A549 (cell line): ENCODE measurements around the gene FAM118A. TPM values are rescaled to one million over a fixed set of nuclear protein-coding genes. Genes with fewer than 3 reads are reported as not detected.
"Not testable (repeated sequence)": the region's sequence is repeated elsewhere in the genome, so short reads cannot be mapped to it uniquely, and the experiment has no call there.

ENCODE experiments used
- ATAC-seq, 2 experiments: fragments of 200-7000 bp in 1 of 2; fragments of >200 bp in 1 of 2; cut with Nextera tagmentation in 1 of 2; cut with Tn5 transposase in 1 of 2; 3 replicates each; pipeline versions ENCODE4 v1.8.0 to v1.9.1; 2018 to 2020; ENCODE audit warnings: mild to moderate bottlenecking in 1 of 2, moderate library complexity in 1 of 2
- CTCF ChIA-PET: fragments of 300-600 bp; sonication (Branson Sonifier 250); formaldehyde crosslinking; extraction: SDS; loops from one replicate; lab custom pipeline; 2021; ENCODE audit warnings: antibody characterized with exemption, inconsistent platforms; lab: Yijun Ruan, JAX
- POLR2A ChIA-PET: fragments of 350-600 bp; formaldehyde crosslinking; extraction: SDS; loops from one replicate; lab custom pipeline; 2021; ENCODE audit warnings: antibody characterized with exemption, inconsistent platforms; lab: Yijun Ruan, JAX
- DNase-seq, 2 experiments: peaks; one replicate each; pipeline versions ENCODE4 v3.0.0 to v3.0.0-alpha.2; 2011 to 2016; ENCODE audit warnings: low read depth in 1 of 2, low spot score in 1 of 2
- FAIRE-seq: peaks from 2 replicates; lab custom pipeline; 2011; peaks lifted over from hg19 to GRCh38; lab: Jason Lieb, UNC
- H3K27ac ChIP-seq, 2 experiments: fragments of >200 bp; sonication (Bioruptor Twin); formaldehyde crosslinking; 3 replicates each; pipeline ENCODE4 v1.5.1; 2016 to 2017
- H3K4me1 ChIP-seq: fragments of >200 bp; sonication (Bioruptor Twin); formaldehyde crosslinking; 3 replicates; pipeline ENCODE4 v1.6.1; 2016
- H3K4me2 ChIP-seq: fragments of >200 bp; sonication (Bioruptor Twin); formaldehyde crosslinking; 3 replicates; pipeline ENCODE4 v1.6.1; 2016
- H3K4me3 ChIP-seq: fragments of >200 bp; sonication (Bioruptor Twin); formaldehyde crosslinking; 3 replicates; pipeline ENCODE4 v1.5.1; 2016
- H3K9me3 ChIP-seq: fragments of >200 bp; sonication (Bioruptor Twin); formaldehyde crosslinking; 3 replicates; pipeline ENCODE4 v1.6.1; 2016
- ATOH8 ChIP-seq: fragments of 250-450 bp; sonication (Bioruptor Pico); IDR thresholded peaks from 2 replicates; pipeline ENCODE4 v1.5.0; 2020; ENCODE audit warnings: low read depth, mild to moderate bottlenecking, moderate library complexity
- CBX2 ChIP-seq: fragments of 200-600 bp; sonication (generic); IDR thresholded peaks from 2 replicates; pipeline ENCODE4 v1.6.1; 2016; ENCODE audit warnings: low read depth, mild to moderate bottlenecking, borderline replicate concordance
- CBX8 ChIP-seq: fragments of 200-600 bp; sonication (generic); IDR thresholded peaks from 2 replicates; pipeline ENCODE4 v1.6.1; 2016
- CHD2 ChIP-seq: fragments of 150-350 bp; IDR thresholded peaks from 2 replicates; pipeline ENCODE4 v1.6.1; 2014; ENCODE audit warnings: low read length; ENCODE audit not compliant: partially characterized antibody
- E2F6 ChIP-seq: IDR thresholded peaks from 2 replicates; pipeline ENCODE4 v1.6.1; 2012; ENCODE audit warnings: low read depth, borderline replicate concordance
- EHMT2 ChIP-seq: fragments of 200-600 bp; sonication (generic); IDR thresholded peaks from 2 replicates; pipeline ENCODE4 v1.6.1; 2016; ENCODE audit warnings: antibody characterized with exemption, low read depth, mild to moderate bottlenecking, moderate library complexity
- EP300 ChIP-seq, 2 experiments: fragments of >200 bp; sonication (Bioruptor Twin); formaldehyde crosslinking; IDR thresholded peaks; 2 replicates in 1 of 2; 3 replicates in 1 of 2; pipeline ENCODE4 v1.6.1; 2016 to 2017
- ESRRA ChIP-seq: fragments of 150-350 bp; IDR thresholded peaks from 2 replicates; pipeline ENCODE4 v1.6.1; 2014; ENCODE audit warnings: mild to moderate bottlenecking, low read length, borderline replicate concordance
- GATA3 ChIP-seq: IDR thresholded peaks from 2 replicates; pipeline ENCODE4 v1.6.1; 2012; ENCODE audit warnings: borderline replicate concordance
- HDAC2 ChIP-seq: fragments of 200-600 bp; sonication (generic); IDR thresholded peaks from 2 replicates; pipeline ENCODE4 v1.6.1; 2016
- HES2 ChIP-seq: fragments of >200 bp; sonication (Bioruptor Twin); formaldehyde crosslinking; IDR thresholded peaks from 2 replicates; pipeline ENCODE4 v1.6.1; 2016
- HOXA7 ChIP-seq: fragments of 250-450 bp; sonication (Bioruptor Pico); IDR thresholded peaks from 2 replicates; pipeline ENCODE4 v1.5.0; 2020; ENCODE audit warnings: mild to moderate bottlenecking, moderate library complexity
- HOXB5 ChIP-seq: fragments of 250-450 bp; sonication (Bioruptor Pico); IDR thresholded peaks from 2 replicates; pipeline ENCODE4 v1.5.0; 2020; ENCODE audit warnings: mild to moderate bottlenecking, moderate library complexity
- KDM5A ChIP-seq: fragments of 200-600 bp; sonication (generic); IDR thresholded peaks from 2 replicates; pipeline ENCODE4 v1.6.1; 2016; ENCODE audit warnings: antibody characterized with exemption, mild to moderate bottlenecking
- MAFK ChIP-seq: fragments of 450-650 bp; IDR thresholded peaks from 2 replicates; pipeline ENCODE4 v1.6.1; 2014; ENCODE audit not compliant: partially characterized antibody
- MYC ChIP-seq: IDR thresholded peaks from 2 replicates; pipeline ENCODE4 v1.6.1; 2012; ENCODE audit warnings: mild to moderate bottlenecking, inconsistent platforms, low read length, improper control_type of control experiment, borderline replicate concordance
- NR3C1 ChIP-seq: fragments of >200 bp; sonication (Bioruptor Twin); formaldehyde crosslinking; IDR thresholded peaks from 3 replicates; pipeline ENCODE4 v1.6.1; 2017
- RAD21 ChIP-seq, 2 experiments: fragments of >200 bp in 1 of 2; sonication (Bioruptor Twin) in 1 of 2; formaldehyde crosslinking in 1 of 2; IDR thresholded peaks in 1 of 2; conservative IDR thresholded peaks in 1 of 2; 2 replicates in 1 of 2; 3 replicates in 1 of 2; pipeline ENCODE4 v1.6.1; 2012 to 2018; ENCODE audit warnings: inconsistent platforms in 1 of 2
- RCOR1 ChIP-seq: fragments of 150-350 bp; IDR thresholded peaks from 2 replicates; pipeline ENCODE4 v1.6.1; 2014; ENCODE audit warnings: antibody characterized with exemption, low read length, low read depth
- SMC3 ChIP-seq: fragments of >200 bp; sonication (Bioruptor Twin); formaldehyde crosslinking; IDR thresholded peaks from 3 replicates; pipeline ENCODE4 v1.6.1; 2018; ENCODE audit warnings: inconsistent platforms
- TFCP2L1 ChIP-seq: fragments of 250-450 bp; sonication (Bioruptor Pico); IDR thresholded peaks from 2 replicates; pipeline ENCODE4 v1.5.0; 2021; ENCODE audit warnings: mild to moderate bottlenecking
- TP53 ChIP-seq: fragments of 250-450 bp; sonication (Bioruptor Pico); IDR thresholded peaks from 2 replicates; pipeline ENCODE4 v1.5.0; 2021; ENCODE audit warnings: mild to moderate bottlenecking, moderate library complexity
- ZFP36 ChIP-seq: fragments of 450-650 bp; IDR thresholded peaks from 2 replicates; pipeline ENCODE4 v1.6.1; 2014; ENCODE audit warnings: borderline replicate concordance; ENCODE audit not compliant: partially characterized antibody
- WGBS: methylation state at CpG from one replicate; pipeline ENCODE4 v1.1.6; 2017; ENCODE audit errors: missing lambda C conversion rate; 5-methylcytosine and 5-hydroxymethylcytosine counted together
- polyA plus RNA-seq, 4 experiments: library from polyadenylated mRNA; depleted of rRNA in 3 of 4; stranded (reverse); fragments of >200 nt; fragmentation: RNase III in 1 of 4; extraction: RNeasy Plus Mini Kit Qiagen cat#74134 plus additional on column Dnase treatment in 1 of 4; gene quantifications; 2 replicates in 3 of 4; 3 replicates in 1 of 4; pipeline ENCODE4 v1.2.3, GENCODE V29; 2011 to 2017
- TF ChIP-seq, protein P1 (sequence below): fragments of 250-450 bp; sonication (Bioruptor Pico); IDR thresholded peaks from 2 replicates; pipeline ENCODE4 v1.5.0; 2021; ENCODE audit warnings: mild to moderate bottlenecking, moderate library complexity, borderline replicate concordance
- TF ChIP-seq, protein P2 (sequence below): IDR thresholded peaks from 2 replicates; pipeline ENCODE4 v1.6.1; 2012
- TF ChIP-seq, protein P3 (sequence below): fragments of 200-600 bp; sonication (generic); IDR thresholded peaks from 2 replicates; pipeline ENCODE4 v1.6.1; 2016; ENCODE audit warnings: antibody characterized with exemption, mild to moderate bottlenecking, moderate library complexity

FAM118A gene
- polyA plus RNA-seq, 2 of the 4 experiments (the other 2 are of a cell fraction), result 16.8 to 18.1 TPM

- Histone ChIP-seq H3K9me3 (no peaks in the 10 kb centered on the region), H3K4me1 (no peaks in the 10 kb centered on the region), H3K27ac (no peak overlapping the region)
- DNase-seq (no peak), FAIRE-seq (no peak), ATAC-seq (no peak)
- POLR2A ChIA-PET, result no interaction called here
- TF ChIP-seq NR3C1 (no peak), ESRRA (no peak), GATA3 (no peak), EHMT2 (no peak), CBX2 (no peak), HOXA7 (CRISPR knock-in tag) (no peak), CHD2 (no peak), RCOR1 (no peak), MAFK (no peak), RAD21 (conservative IDR thresholded peaks at IDR 0.05 in 1 of 2, IDR thresholded peaks at IDR 0.05 in 1 of 2) (no peak), E2F6 (no peak), SMC3 (no peak), ZFP36 (no peak), KDM5A (no peak)
- TF ChIP-seq, protein P1, sequence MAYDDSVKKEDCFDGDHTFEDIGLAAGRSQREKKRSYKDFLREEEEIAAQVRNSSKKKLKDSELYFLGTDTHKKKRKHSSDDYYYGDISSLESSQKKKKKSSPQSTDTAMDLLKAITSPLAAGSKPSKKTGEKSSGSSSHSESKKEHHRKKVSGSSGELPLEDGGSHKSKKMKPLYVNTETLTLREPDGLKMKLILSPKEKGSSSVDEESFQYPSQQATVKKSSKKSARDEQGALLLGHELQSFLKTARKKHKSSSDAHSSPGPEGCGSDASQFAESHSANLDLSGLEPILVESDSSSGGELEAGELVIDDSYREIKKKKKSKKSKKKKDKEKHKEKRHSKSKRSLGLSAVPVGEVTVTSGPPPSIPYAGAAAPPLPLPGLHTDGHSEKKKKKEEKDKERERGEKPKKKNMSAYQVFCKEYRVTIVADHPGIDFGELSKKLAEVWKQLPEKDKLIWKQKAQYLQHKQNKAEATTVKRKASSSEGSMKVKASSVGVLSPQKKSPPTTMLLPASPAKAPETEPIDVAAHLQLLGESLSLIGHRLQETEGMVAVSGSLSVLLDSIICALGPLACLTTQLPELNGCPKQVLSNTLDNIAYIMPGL (CRISPR knock-in tag), result no peak
- TF ChIP-seq, protein P2, sequence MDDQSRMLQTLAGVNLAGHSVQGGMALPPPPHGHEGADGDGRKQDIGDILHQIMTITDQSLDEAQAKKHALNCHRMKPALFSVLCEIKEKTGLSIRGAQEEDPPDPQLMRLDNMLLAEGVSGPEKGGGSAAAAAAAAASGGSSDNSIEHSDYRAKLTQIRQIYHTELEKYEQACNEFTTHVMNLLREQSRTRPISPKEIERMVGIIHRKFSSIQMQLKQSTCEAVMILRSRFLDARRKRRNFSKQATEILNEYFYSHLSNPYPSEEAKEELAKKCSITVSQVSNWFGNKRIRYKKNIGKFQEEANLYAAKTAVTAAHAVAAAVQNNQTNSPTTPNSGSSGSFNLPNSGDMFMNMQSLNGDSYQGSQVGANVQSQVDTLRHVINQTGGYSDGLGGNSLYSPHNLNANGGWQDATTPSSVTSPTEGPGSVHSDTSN, result no peak
- TF ChIP-seq, all 56 proteins: peak for 0
- Histone ChIP-seq H3K4me3 (no peak overlapping the region), H3K4me2 (no peak overlapping the region)
- 53% methylated on average over 6 of the region's 6 CpGs for WGBS
- CTCF ChIA-PET, result no interaction called here
Measured at GRCh38 chr22:45294030-45294429, 15.7 kb upstream of the FAM118A start.

GRCh38 chr22:45295004-45295403, 14.7 kb upstream of the FAM118A start:
- DNase-seq, H3K4me1 ChIP-seq, H3K4me2 ChIP-seq, POLR2A ChIA-PET, H3K9me3 ChIP-seq, H3K27ac ChIP-seq, ATAC-seq, H3K4me3 ChIP-seq, FAIRE-seq: not testable (repeated sequence)
- TF ChIP-seq ZFP36, result peak; percentile 55
- 89% methylated on average over 6 of the region's 6 CpGs for WGBS
- CTCF ChIA-PET, result interaction anchor here (0.8 kb wide), 1 partner anchor 31 kb away, joined by 3 read pairs; no protein-coding TSS in a partner anchor

- WGBS, result 64% methylated on average over 9 of the region's 9 CpGs
- no peak for FAIRE-seq
- Histone ChIP-seq H3K4me2 (no peak overlapping the region), H3K4me3 (no peak overlapping the region), H3K27ac (no peak overlapping the region), H3K4me1 (no peaks in the 10 kb centered on the region), H3K9me3 (no peaks in the 10 kb centered on the region)
- no peak for DNase-seq
- ATAC-seq, result no peak
- ChIA-PET POLR2A (no interaction called here), CTCF (interaction anchor here (0.8 kb wide), 1 partner anchor 32 kb away, joined by 3 read pairs; no protein-coding TSS in a partner anchor)
- no peak for TF ChIP-seq TP53
- no peak for TF ChIP-seq CBX8
- TF ChIP-seq HOXB5 (CRISPR knock-in tag), result no peak
- no peak for TF ChIP-seq ATOH8 (CRISPR knock-in tag)
- TF ChIP-seq EP300 (IDR thresholded peaks at IDR 0.05), result no peak
- TF ChIP-seq HDAC2, result no peak
- no peak for TF ChIP-seq NR3C1
- TF ChIP-seq, protein P3, sequence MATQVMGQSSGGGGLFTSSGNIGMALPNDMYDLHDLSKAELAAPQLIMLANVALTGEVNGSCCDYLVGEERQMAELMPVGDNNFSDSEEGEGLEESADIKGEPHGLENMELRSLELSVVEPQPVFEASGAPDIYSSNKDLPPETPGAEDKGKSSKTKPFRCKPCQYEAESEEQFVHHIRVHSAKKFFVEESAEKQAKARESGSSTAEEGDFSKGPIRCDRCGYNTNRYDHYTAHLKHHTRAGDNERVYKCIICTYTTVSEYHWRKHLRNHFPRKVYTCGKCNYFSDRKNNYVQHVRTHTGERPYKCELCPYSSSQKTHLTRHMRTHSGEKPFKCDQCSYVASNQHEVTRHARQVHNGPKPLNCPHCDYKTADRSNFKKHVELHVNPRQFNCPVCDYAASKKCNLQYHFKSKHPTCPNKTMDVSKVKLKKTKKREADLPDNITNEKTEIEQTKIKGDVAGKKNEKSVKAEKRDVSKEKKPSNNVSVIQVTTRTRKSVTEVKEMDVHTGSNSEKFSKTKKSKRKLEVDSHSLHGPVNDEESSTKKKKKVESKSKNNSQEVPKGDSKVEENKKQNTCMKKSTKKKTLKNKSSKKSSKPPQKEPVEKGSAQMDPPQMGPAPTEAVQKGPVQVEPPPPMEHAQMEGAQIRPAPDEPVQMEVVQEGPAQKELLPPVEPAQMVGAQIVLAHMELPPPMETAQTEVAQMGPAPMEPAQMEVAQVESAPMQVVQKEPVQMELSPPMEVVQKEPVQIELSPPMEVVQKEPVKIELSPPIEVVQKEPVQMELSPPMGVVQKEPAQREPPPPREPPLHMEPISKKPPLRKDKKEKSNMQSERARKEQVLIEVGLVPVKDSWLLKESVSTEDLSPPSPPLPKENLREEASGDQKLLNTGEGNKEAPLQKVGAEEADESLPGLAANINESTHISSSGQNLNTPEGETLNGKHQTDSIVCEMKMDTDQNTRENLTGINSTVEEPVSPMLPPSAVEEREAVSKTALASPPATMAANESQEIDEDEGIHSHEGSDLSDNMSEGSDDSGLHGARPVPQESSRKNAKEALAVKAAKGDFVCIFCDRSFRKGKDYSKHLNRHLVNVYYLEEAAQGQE, result no peak
- TF ChIP-seq TFCP2L1 (CRISPR knock-in tag), result no peak
- no peak for TF ChIP-seq MYC
- TF ChIP-seq HES2, result no peak
- no peak for TF ChIP-seq HOXA7 (CRISPR knock-in tag)
- no peak for TF ChIP-seq E2F6
Measured at GRCh38 chr22:45295492-45295891, 14.2 kb upstream of the FAM118A start.
